Measurements from ENCODE around the gene KRTAP9-2. TPM values are rescaled to one million over a fixed set of nuclear protein-coding genes. Genes with fewer than 3 reads are reported as not detected.
"Not testable (repeated sequence)": the region's sequence is repeated elsewhere in the genome, so short reads cannot be mapped to it uniquely, and the experiment has no call there.

Gene KRTAP9-2
- polyA plus RNA-seq, 2 of the 4 experiments (the other 2 are of a cell fraction) = not detected

GRCh38 chr17:41230094-41230493 is 3.6 kb downstream of the KRTAP9-2 start:
- ATAC-seq = no peak
- H3K9me3 ChIP-seq = no peaks in the 10 kb centered on the region
- no peak for TF ChIP-seq ZC3H11A (IDR thresholded peaks at IDR 0.05)
- no peak for TF ChIP-seq PHF8 (IDR thresholded peaks at IDR 0.05; ENCODE audit: borderline replicate concordance, low read depth)
- no peak for TF ChIP-seq CTCF (IDR thresholded peaks at IDR 0.05)
- H3K4me3 ChIP-seq = no peak overlapping the region
- H3K4me1 ChIP-seq = no peaks in the 10 kb centered on the region
- ChIA-PET CTCF (interaction anchor here (0.8 kb wide), 1 partner anchor 60 kb away, joined by 3 read pairs; no protein-coding TSS in a partner anchor), POLR2A (no interaction called here)
- no peak overlapping the region for H3K4me2 ChIP-seq
- no peak for DNase-seq (ENCODE audit: low read depth in 1 of 2, low spot score in 1 of 2)
- FAIRE-seq = no peak
- no peak overlapping the region for H3K27ac ChIP-seq

- Histone ChIP-seq H3K4me3 (no peak overlapping the region), H3K27ac (no peak overlapping the region), H3K9me3 (no peaks in the 10 kb centered on the region), H3K4me1 (no peaks in the 10 kb centered on the region), H3K4me2 (no peak overlapping the region)
- ATAC-seq = no peak
- WGBS (ENCODE audit: missing lambda C conversion rate) = 74% methylated on average over 6 of the region's 6 CpGs
- DNase-seq (ENCODE audit: low read depth in 1 of 2, low spot score in 1 of 2) = no peak
- POLR2A ChIA-PET = no interaction called here
- no peak for FAIRE-seq
- CTCF ChIA-PET = no interaction called here
- TF ChIP-seq PBX3 (IDR thresholded peaks at IDR 0.05) (no peak), BCL3 (IDR thresholded peaks at IDR 0.05) (no peak), MAZ (IDR thresholded peaks at IDR 0.05; ENCODE audit: borderline replicate concordance, low read depth, low read length) (no peak), JUN (IDR thresholded peaks at IDR 0.05) (no peak), ZFP36 (IDR thresholded peaks at IDR 0.05; ENCODE audit: borderline replicate concordance, partially characterized antibody) (no peak), KDM5A (IDR thresholded peaks at IDR 0.05) (no peak), CHD4 (IDR thresholded peaks at IDR 0.05; ENCODE audit: borderline replicate concordance) (no peak), EP300 (IDR thresholded peaks at IDR 0.05) (no peak), TP53 (CRISPR knock-in tag; IDR thresholded peaks at IDR 0.05) (no peak), FOSB (CRISPR knock-in tag; IDR thresholded peaks at IDR 0.05) (no peak), ZNF302 (CRISPR knock-in tag; IDR thresholded peaks at IDR 0.05) (no peak), MYC (IDR thresholded peaks at IDR 0.05; ENCODE audit: borderline replicate concordance, low read length) (no peak), RNF2 (IDR thresholded peaks at IDR 0.05; ENCODE audit: borderline replicate concordance, low read depth) (no peak), FOXS1 (CRISPR knock-in tag; IDR thresholded peaks at IDR 0.05) (no peak), NFE2L2 (conservative IDR thresholded peaks at IDR 0.05; ENCODE audit: low read length) (no peak), TFCP2L1 (CRISPR knock-in tag; IDR thresholded peaks at IDR 0.05) (no peak), CEBPB (IDR thresholded peaks at IDR 0.05) (no peak), SMC3 (IDR thresholded peaks at IDR 0.05) (no peak), HEYL (CRISPR knock-in tag; IDR thresholded peaks at IDR 0.05) (no peak)
These were observed 5.3 kb downstream of the KRTAP9-2 start for GRCh38 chr17:41231731-41232130.

GRCh38 chr17:41232399-41233105 is 6.1 kb downstream of the KRTAP9-2 start, which contains the start of gene KRTAP9-3:
Gene KRTAP9-3, plus strand, starts transcription at chr17:41232449. Its CDS starts 53 bp downstream, at chr17:41232502.
- ATAC-seq; POLR2A ChIA-PET; H3K4me1 ChIP-seq; H3K9me3 ChIP-seq; DNase-seq (ENCODE audit: low read depth in 1 of 2, low spot score in 1 of 2); H3K4me3 ChIP-seq; FAIRE-seq; H3K4me2 ChIP-seq; H3K27ac ChIP-seq: not testable (repeated sequence)
- CTCF ChIA-PET = interaction anchor here (0.9 kb wide), 1 partner anchor 28 kb away, joined by 3 read pairs; no protein-coding TSS in a partner anchor
- WGBS (ENCODE audit: missing lambda C conversion rate) = 54% methylated on average over 1 of the region's 1 CpG

- ATAC-seq; CTCF ChIA-PET; DNase-seq (ENCODE audit: low read depth in 1 of 2, low spot score in 1 of 2); H3K4me3 ChIP-seq; H3K4me2 ChIP-seq; H3K27ac ChIP-seq; POLR2A ChIA-PET; H3K4me1 ChIP-seq; FAIRE-seq: not testable (repeated sequence)
- 47% methylated on average over 4 of the region's 4 CpGs for WGBS (ENCODE audit: missing lambda C conversion rate)
- peaks cover 16% of the 10 kb centered on the region; the same call in 2 of the 3 replicates for H3K9me3 ChIP-seq
These were observed 10.7 kb downstream of the KRTAP9-2 start for GRCh38 chr17:41237116-41237515.

GRCh38 chr17:41237949-41238437 is 11.5 kb downstream of the KRTAP9-2 start, which contains the start of gene KRTAP9-8:
Gene KRTAP9-8, plus strand, starts transcription at chr17:41237999. Its CDS starts 53 bp downstream, at chr17:41238052.
- POLR2A ChIA-PET; DNase-seq (ENCODE audit: low read depth in 1 of 2, low spot score in 1 of 2); FAIRE-seq; H3K4me2 ChIP-seq; CTCF ChIA-PET; ATAC-seq; H3K4me1 ChIP-seq; H3K27ac ChIP-seq; H3K4me3 ChIP-seq: not testable (repeated sequence)
- H3K9me3 ChIP-seq = peaks cover 18% of the 10 kb centered on the region; the same call in 2 of the 3 replicates
- WGBS (ENCODE audit: missing lambda C conversion rate) = 24% methylated on average over 3 of the region's 3 CpGs
